Coronary artery (tissue), 2 donors: Measurements from ENCODE around the gene GLTP.

ENCODE experiments used
- DNase-seq: peaks from one replicate; pipeline ENCODE4 v3.0.0-alpha.2; 2017; ENCODE audit warnings: low spot score
- H3K27ac ChIP-seq, 2 donors: fragments of 200-600 bp; sonication (generic); one replicate each; pipeline ENCODE4 v1.5.1; 2016 to 2019
- H3K4me3 ChIP-seq: fragments of 200-600 bp; sonication (generic); 2 replicates; pipeline ENCODE4 v1.5.1; 2016; ENCODE audit warnings: mild to moderate bottlenecking, moderate library complexity
- CTCF ChIP-seq: fragments of 200-600 bp; sonication (generic); IDR thresholded peaks from one replicate; pipeline ENCODE4 v1.5.1; 2019; ENCODE audit warnings: antibody characterized with exemption

Gene GLTP

GRCh38 chr12:109828754-109829511 is 51.4 kb downstream of the GLTP start:
- TF ChIP-seq CTCF = no peak
- Histone ChIP-seq H3K4me3 (no peak overlapping the region), H3K27ac (peak overlapping the region in 1 of 2 donors; percentile 69)
- DNase-seq = no peak

- DNase-seq = no peak
- TF ChIP-seq CTCF = no peak
- Histone ChIP-seq H3K27ac (peak overlapping the region in 1 of 2 donors; percentile 69), H3K4me3 (no peak overlapping the region)
These were observed 52.5 kb downstream of the GLTP start for GRCh38 chr12:109827566-109828550.

- no peak for TF ChIP-seq CTCF
- Histone ChIP-seq H3K27ac (no peak overlapping the region), H3K4me3 (no peak overlapping the region)
- no peak for DNase-seq
These were observed 53.3 kb downstream of the GLTP start for GRCh38 chr12:109827080-109827479.

GRCh38 chr12:109824731-109825130 is 55.6 kb downstream of the GLTP start:
- H3K4me3 ChIP-seq = no peak overlapping the region
- no peak for DNase-seq
- no peak for TF ChIP-seq CTCF
- H3K27ac ChIP-seq = no peak overlapping the region

- no peak for TF ChIP-seq CTCF
- H3K4me3 ChIP-seq = no peak overlapping the region
- H3K27ac ChIP-seq = no peak overlapping the region
- DNase-seq = no peak
These were observed 57.4 kb downstream of the GLTP start for GRCh38 chr12:109822951-109823411.

GRCh38 chr12:109822416-109822815 is 57.9 kb downstream of the GLTP start:
- no peak for TF ChIP-seq CTCF
- Histone ChIP-seq H3K4me3 (no peak overlapping the region), H3K27ac (no peak overlapping the region)
- DNase-seq = no peak
